Ureter (tissue), 1 donor: Measurements from ENCODE around the gene ZRANB1. TPM values are rescaled to one million over a fixed set of nuclear protein-coding genes. Genes with fewer than 3 reads are reported as not detected.

ENCODE experiments used
- DNase-seq: peaks from one replicate; pipeline ENCODE4 v3.0.0-alpha.2; 2020; ENCODE audit warnings: low spot score
- total RNA-seq: library from RNA; stranded (reverse); gene quantifications from one replicate; pipeline ENCODE4 v1.2.4, GENCODE V29; 2023
- donor health status: DM: yes; HTN: yes; CAD: no.

The ZRANB1 gene
- total RNA-seq, 1 donor from 2014 or later: 26.3 TPM

GRCh38 chr10:125034675-125035074, 92.8 kb downstream of the ZRANB1 start:
- DNase-seq: no peak

DNA sequence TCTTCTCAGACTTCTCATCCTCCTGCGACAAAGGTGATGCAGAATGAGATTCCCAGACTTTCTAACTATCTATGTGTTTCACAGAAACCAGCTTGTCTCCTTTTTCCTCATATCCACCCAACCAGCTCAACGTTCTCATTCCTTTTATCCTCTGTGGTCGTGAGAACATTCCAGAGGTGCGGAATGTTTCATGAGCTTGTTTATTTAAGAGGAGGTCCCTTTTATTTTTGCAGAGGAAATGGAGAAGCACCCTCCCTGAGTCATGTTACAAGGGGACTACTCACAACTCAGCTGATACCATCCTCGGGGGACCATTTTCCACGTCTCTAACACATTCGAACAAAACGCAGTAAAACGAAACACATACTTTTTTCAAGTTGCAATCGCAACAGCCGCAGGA, 93.2 kb downstream of the ZRANB1 start:
- no peak for DNase-seq

- no peak for DNase-seq
Observed at GRCh38 chr10:125035588-125036295, 93.8 kb downstream of the ZRANB1 start.

- DNase-seq: no peak
Observed at GRCh38 chr10:125037145-125037877, 95.4 kb downstream of the ZRANB1 start.

Other genes starting within 250 kb of the ZRANB1 start
- gene FAM53B, start 197.7 kb upstream of the ZRANB1 start, total RNA-seq: 38.8 TPM
- gene EEF1AKMT2, start 150.2 kb upstream of the ZRANB1 start, total RNA-seq: 23.3 TPM
- 16.2 TPM for gene ABRAXAS2, start 140.3 kb upstream of the ZRANB1 start, total RNA-seq
- 94.5 TPM for gene CTBP2, start 218.4 kb downstream of the ZRANB1 start, total RNA-seq